ENCODE results near the gene GRM7. TPM values are rescaled to one million over a fixed set of nuclear protein-coding genes. Genes with fewer than 3 reads are reported as not detected.

The GRM7 gene
- total RNA-seq, 1 experiment from 2014 or later = not detected

DNA sequence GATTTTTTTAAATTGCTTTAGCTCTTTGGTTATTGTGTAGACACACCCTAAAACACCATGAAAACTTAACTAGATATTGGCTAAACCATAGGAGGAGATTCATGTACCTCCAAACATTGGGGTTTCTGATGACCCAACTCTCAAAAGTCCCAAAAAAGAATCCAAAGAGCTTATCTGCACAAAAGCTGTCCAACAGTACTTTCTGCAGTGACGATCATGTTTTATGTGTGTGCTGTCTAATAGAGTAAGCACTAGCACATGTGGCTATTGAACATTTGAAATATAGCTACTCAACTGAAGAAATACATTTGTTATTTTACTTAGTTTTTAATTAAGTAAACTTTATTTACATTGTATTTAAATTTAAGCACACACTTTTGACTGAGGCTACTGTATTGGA, 822.5 kb downstream of the GRM7 start:
- Histone ChIP-seq H3K27ac (ENCODE audit: low read depth, low read length) (no peak overlapping the region), H3K9ac (ENCODE audit: low read length) (no peak overlapping the region), H3K4me1 (ENCODE audit: control insufficient read depth in 1 of 2, insufficient read depth in 2 of 2, low read length in 2 of 2) (peaks cover 10% of the 10 kb centered on the region in 2 experiments; a peak in 3 of 4 replicates), H3K4me3 (replicated peaks in 1 of 2; ENCODE audit: low read depth in 1 of 2, low read length in 2 of 2) (no peak overlapping the region), H3K4me2 (ENCODE audit: low read length) (no peak overlapping the region), H3K27me3 (ENCODE audit: insufficient read depth, low read length) (no peaks in the 10 kb centered on the region), H3K36me3 (ENCODE audit: control insufficient read depth in 1 of 2, insufficient read depth in 2 of 2, low read length in 2 of 2) (no peaks in the 10 kb centered on the region), H2AFZ (ENCODE audit: low read depth, low read length, poor library complexity, severe bottlenecking) (no peak overlapping the region), H4K20me1 (ENCODE audit: insufficient read depth) (no peaks in the 10 kb centered on the region), H3K9me3 (ENCODE audit: control insufficient read depth in 1 of 2, insufficient read depth in 1 of 2, low read depth in 1 of 2, low read length in 2 of 2) (no peaks in the 10 kb centered on the region), H3K79me2 (ENCODE audit: insufficient read depth, low read length) (no peaks in the 10 kb centered on the region), H3K9me2 (ENCODE audit: insufficient read depth) (no peaks in the 10 kb centered on the region)
- CTCF ChIA-PET = interaction anchor here (1.1 kb wide), 1 partner anchor 428 kb away, joined by 3 read pairs; no protein-coding TSS in a partner anchor
- no peak for TF ChIP-seq ZFX (IDR thresholded peaks at IDR 0.05)
- RAD21 ChIA-PET (ENCODE audit: low non-redundant PET in 1 of 2, low total read pairs in 2 of 2, uncharacterized antibody in 2 of 2, unreplicated experiment in 2 of 2) = no interaction called here
- POLR2A ChIA-PET = no interaction called here
- DNase-seq (ENCODE audit: low read depth, low spot score) (no peak), ATAC-seq (no peak)
- no TSS peak for BruUV-seq (replicated peaks)
- intact Hi-C loops (cut with micrococcal nuclease) = no loop called here

GRCh38 chr3:7684182-7684715, 823.3 kb downstream of the GRM7 start:
- H3K36me3 ChIP-seq (ENCODE audit: control insufficient read depth in 1 of 2, insufficient read depth in 2 of 2, low read length in 2 of 2) = no peaks in the 10 kb centered on the region
- ChIA-PET POLR2A (no interaction called here), RAD21 (ENCODE audit: low non-redundant PET in 1 of 2, low total read pairs in 2 of 2, uncharacterized antibody in 2 of 2, unreplicated experiment in 2 of 2) (no interaction called here), CTCF (interaction anchor here (1.1 kb wide), 1 partner anchor 427 kb away, joined by 3 read pairs; no protein-coding TSS in a partner anchor)
- H4K20me1 ChIP-seq (ENCODE audit: insufficient read depth) = no peaks in the 10 kb centered on the region
- no peak for TF ChIP-seq CEBPB (IDR thresholded peaks at IDR 0.05; ENCODE audit: low read depth)
- TF ChIP-seq, protein P1, sequence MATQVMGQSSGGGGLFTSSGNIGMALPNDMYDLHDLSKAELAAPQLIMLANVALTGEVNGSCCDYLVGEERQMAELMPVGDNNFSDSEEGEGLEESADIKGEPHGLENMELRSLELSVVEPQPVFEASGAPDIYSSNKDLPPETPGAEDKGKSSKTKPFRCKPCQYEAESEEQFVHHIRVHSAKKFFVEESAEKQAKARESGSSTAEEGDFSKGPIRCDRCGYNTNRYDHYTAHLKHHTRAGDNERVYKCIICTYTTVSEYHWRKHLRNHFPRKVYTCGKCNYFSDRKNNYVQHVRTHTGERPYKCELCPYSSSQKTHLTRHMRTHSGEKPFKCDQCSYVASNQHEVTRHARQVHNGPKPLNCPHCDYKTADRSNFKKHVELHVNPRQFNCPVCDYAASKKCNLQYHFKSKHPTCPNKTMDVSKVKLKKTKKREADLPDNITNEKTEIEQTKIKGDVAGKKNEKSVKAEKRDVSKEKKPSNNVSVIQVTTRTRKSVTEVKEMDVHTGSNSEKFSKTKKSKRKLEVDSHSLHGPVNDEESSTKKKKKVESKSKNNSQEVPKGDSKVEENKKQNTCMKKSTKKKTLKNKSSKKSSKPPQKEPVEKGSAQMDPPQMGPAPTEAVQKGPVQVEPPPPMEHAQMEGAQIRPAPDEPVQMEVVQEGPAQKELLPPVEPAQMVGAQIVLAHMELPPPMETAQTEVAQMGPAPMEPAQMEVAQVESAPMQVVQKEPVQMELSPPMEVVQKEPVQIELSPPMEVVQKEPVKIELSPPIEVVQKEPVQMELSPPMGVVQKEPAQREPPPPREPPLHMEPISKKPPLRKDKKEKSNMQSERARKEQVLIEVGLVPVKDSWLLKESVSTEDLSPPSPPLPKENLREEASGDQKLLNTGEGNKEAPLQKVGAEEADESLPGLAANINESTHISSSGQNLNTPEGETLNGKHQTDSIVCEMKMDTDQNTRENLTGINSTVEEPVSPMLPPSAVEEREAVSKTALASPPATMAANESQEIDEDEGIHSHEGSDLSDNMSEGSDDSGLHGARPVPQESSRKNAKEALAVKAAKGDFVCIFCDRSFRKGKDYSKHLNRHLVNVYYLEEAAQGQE (IDR thresholded peaks at IDR 0.05; ENCODE audit: low read depth) = no peak
- H3K9me3 ChIP-seq (ENCODE audit: control insufficient read depth in 1 of 2, insufficient read depth in 1 of 2, low read depth in 1 of 2, low read length in 2 of 2) = no peaks in the 10 kb centered on the region
- ATAC-seq (no peak), DNase-seq (ENCODE audit: low read depth, low spot score) (no peak)
- H3K27me3 ChIP-seq (ENCODE audit: insufficient read depth, low read length) = no peaks in the 10 kb centered on the region
- BruUV-seq (replicated peaks) = no TSS peak
- H2AFZ ChIP-seq (ENCODE audit: low read depth, low read length, poor library complexity, severe bottlenecking) = no peak overlapping the region
- no peak overlapping the region for H3K4me3 ChIP-seq (replicated peaks in 1 of 2; ENCODE audit: low read depth in 1 of 2, low read length in 2 of 2)
- H3K4me2 ChIP-seq (ENCODE audit: low read length) = no peak overlapping the region
- no peaks in the 10 kb centered on the region for H3K79me2 ChIP-seq (ENCODE audit: insufficient read depth, low read length)
- peaks cover 10% of the 10 kb centered on the region in 2 experiments; a peak in 3 of 4 replicates for H3K4me1 ChIP-seq (ENCODE audit: control insufficient read depth in 1 of 2, insufficient read depth in 2 of 2, low read length in 2 of 2)
- H3K9ac ChIP-seq (ENCODE audit: low read length) = no peak overlapping the region
- no peak overlapping the region for H3K27ac ChIP-seq (ENCODE audit: low read depth, low read length)
- intact Hi-C loops (cut with micrococcal nuclease) = no loop called here
- no peaks in the 10 kb centered on the region for H3K9me2 ChIP-seq (ENCODE audit: insufficient read depth)
